ENCODE measurements around the gene MEIG1.

GRCh38 chr10:14910953-14911352 is 48.2 kb upstream of the MEIG1 start:
- TF ChIP-seq, protein P1, sequence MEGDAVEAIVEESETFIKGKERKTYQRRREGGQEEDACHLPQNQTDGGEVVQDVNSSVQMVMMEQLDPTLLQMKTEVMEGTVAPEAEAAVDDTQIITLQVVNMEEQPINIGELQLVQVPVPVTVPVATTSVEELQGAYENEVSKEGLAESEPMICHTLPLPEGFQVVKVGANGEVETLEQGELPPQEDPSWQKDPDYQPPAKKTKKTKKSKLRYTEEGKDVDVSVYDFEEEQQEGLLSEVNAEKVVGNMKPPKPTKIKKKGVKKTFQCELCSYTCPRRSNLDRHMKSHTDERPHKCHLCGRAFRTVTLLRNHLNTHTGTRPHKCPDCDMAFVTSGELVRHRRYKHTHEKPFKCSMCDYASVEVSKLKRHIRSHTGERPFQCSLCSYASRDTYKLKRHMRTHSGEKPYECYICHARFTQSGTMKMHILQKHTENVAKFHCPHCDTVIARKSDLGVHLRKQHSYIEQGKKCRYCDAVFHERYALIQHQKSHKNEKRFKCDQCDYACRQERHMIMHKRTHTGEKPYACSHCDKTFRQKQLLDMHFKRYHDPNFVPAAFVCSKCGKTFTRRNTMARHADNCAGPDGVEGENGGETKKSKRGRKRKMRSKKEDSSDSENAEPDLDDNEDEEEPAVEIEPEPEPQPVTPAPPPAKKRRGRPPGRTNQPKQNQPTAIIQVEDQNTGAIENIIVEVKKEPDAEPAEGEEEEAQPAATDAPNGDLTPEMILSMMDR (conservative IDR thresholded peaks at IDR 0.05) = no peak
- TF ChIP-seq ZFX (IDR thresholded peaks at IDR 0.05) = no peak
